ENCODE measurements around the gene SKAP1. TPM values are rescaled to one million over a fixed set of nuclear protein-coding genes. Genes with fewer than 3 reads are reported as not detected.

SKAP1 gene
- total and polyA plus RNA-seq, 7 donors, result 0.09 to 1.0 (median 0.42) TPM; not detected in 2

DNA sequence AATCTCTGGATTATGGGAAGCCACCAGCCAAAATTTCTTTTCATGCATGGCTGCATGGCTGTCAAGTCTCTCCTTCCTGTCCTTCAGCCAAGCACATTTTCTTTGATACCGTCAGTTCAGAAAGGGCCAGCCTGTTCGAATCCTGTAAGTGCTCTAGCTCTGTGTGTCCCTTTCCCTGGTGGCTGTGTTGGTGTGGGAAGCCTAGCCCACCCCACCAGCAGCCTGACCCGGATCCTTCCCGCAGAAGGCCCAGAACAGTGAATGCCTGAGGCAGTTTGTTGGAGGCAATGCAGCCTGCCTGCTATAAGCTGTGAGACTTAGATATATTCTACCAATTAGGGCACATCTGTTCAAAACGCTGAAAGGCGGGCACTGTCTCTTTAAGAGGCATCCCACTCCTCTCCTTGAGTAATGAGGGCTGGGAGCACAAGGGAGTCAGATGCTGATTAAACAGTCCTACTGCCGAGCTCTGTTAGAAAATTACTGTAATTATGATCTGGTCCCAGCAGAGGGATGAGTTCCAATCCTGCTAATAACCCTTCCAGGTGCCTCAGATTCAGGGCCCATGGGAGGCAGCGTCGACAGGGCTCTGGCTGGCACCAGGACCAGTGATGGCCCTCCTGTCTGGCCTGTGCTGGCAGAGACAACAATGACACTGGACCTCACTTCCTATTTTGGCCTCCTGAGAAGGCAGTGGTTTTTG lies 304.0 kb downstream of the SKAP1 start:
- Histone ChIP-seq H3K36me3 (ENCODE audit: insufficient read depth in 1 of 2, low read depth in 1 of 2) (peaks cover 13 to 58% of the 10 kb centered on the region in 2 donors), H3K4me1 (no peaks in the 10 kb centered on the region), H3K27ac (no peak overlapping the region), H3K27me3 (ENCODE audit: insufficient read depth in 3 of 3, low read length in 2 of 3) (no peaks in the 10 kb centered on the region), H3K9me3 (no peaks in the 10 kb centered on the region), H3K4me3 (no peak overlapping the region)
- 47 to 57% (median 56%) methylated on average over 9 of the region's 9 CpGs for WGBS, 3 donors
- TF ChIP-seq, protein P1, sequence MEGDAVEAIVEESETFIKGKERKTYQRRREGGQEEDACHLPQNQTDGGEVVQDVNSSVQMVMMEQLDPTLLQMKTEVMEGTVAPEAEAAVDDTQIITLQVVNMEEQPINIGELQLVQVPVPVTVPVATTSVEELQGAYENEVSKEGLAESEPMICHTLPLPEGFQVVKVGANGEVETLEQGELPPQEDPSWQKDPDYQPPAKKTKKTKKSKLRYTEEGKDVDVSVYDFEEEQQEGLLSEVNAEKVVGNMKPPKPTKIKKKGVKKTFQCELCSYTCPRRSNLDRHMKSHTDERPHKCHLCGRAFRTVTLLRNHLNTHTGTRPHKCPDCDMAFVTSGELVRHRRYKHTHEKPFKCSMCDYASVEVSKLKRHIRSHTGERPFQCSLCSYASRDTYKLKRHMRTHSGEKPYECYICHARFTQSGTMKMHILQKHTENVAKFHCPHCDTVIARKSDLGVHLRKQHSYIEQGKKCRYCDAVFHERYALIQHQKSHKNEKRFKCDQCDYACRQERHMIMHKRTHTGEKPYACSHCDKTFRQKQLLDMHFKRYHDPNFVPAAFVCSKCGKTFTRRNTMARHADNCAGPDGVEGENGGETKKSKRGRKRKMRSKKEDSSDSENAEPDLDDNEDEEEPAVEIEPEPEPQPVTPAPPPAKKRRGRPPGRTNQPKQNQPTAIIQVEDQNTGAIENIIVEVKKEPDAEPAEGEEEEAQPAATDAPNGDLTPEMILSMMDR (IDR thresholded peaks at IDR 0.05), result no peak
- intact Hi-C loops (cut with DNase I), result loop anchor here in 1 of 2 donors (10.0 kb wide), 1 partner anchor 301 kb away; the partner anchor contains the start of gene OSBPL7
- no peak for ATAC-seq
- DNase-seq, result no peak

DNA sequence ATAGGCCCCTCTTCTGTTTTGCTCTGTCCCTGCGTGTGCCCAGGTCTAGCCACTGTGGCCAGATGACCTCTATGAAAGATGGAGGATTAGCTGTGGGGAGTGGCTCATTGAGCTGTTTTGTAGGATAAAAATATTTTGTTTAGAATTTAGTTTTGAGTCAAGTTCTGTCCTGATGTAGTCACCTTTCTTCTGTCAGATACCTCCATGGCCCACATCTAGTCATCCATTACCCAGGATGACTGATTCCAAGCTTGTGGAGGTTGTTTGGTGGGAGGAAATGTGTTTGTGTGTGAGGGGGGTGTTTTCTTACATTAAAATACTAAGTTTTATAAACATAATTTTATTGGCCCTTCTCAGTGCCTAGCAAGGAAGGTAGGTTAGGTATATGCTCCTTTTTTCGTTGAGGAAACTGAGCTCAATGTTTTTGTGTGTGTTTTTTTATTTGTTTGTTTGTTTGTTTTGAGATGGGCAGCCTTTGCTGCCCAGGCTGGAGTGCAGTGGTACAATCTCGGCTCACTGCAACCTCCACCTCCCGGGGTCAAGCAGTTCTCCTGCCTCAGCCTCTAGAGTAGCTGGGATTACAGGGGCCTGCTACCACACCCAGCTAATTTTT lies 306.1 kb downstream of the SKAP1 start:
- ATAC-seq (no peak), DNase-seq (no peak)
- Histone ChIP-seq H3K4me3 (no peak overlapping the region), H3K9me3 (no peaks in the 10 kb centered on the region), H3K4me1 (no peaks in the 10 kb centered on the region), H3K36me3 (ENCODE audit: insufficient read depth in 1 of 2, low read depth in 1 of 2) (peaks cover 17 to 76% of the 10 kb centered on the region in 2 donors), H3K27me3 (ENCODE audit: insufficient read depth in 3 of 3, low read length in 2 of 3) (no peaks in the 10 kb centered on the region), H3K27ac (no peak overlapping the region)
- intact Hi-C loops (cut with DNase I), result loop anchor here in 1 of 2 donors (10.0 kb wide), 1 partner anchor 299 kb away; the partner anchor contains the start of gene OSBPL7
- TF ChIP-seq, protein P1 (IDR thresholded peaks at IDR 0.05), result no peak
- WGBS, 3 donors, result 96 to 99% (median 97%) methylated on average over 4 of the region's 4 CpGs

DNA sequence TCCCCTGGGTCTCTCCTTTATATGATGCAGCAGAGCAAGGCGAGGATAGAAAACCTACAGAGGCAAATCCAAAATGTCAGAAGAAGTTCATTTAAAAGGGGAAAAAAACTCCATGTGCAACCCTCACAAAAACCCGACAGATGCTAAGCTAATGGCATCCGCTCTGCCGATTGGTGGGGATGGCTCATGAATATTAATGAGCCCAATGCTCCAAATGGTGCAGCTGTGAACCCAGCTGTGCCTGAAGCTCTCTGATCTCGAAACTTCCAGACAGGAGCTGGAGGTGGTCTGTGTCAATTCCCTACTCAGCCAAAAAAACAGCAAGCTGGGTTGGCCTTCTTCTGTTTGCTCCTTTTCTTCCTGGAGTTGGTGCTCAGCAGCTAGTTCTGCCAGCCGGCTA lies 306.9 kb downstream of the SKAP1 start:
- no peak overlapping the region for H3K4me3 ChIP-seq
- H3K36me3 ChIP-seq (ENCODE audit: insufficient read depth in 1 of 2, low read depth in 1 of 2), result peaks cover 20 to 84% of the 10 kb centered on the region in 2 donors
- intact Hi-C loops (cut with DNase I), result loop anchor here in 1 of 2 donors (10.0 kb wide), 1 partner anchor 298 kb away; the partner anchor contains the start of gene OSBPL7
- H3K27ac ChIP-seq, result no peak overlapping the region
- WGBS, 3 donors, result 67 to 72% (median 70%) methylated on average over 6 of the region's 6 CpGs
- no peak for ATAC-seq
- TF ChIP-seq, protein P1 (IDR thresholded peaks at IDR 0.05), result no peak
- H3K27me3 ChIP-seq (ENCODE audit: insufficient read depth in 3 of 3, low read length in 2 of 3), result no peaks in the 10 kb centered on the region
- H3K9me3 ChIP-seq, result no peaks in the 10 kb centered on the region
- no peak for DNase-seq
- H3K4me1 ChIP-seq, result no peaks in the 10 kb centered on the region

DNA sequence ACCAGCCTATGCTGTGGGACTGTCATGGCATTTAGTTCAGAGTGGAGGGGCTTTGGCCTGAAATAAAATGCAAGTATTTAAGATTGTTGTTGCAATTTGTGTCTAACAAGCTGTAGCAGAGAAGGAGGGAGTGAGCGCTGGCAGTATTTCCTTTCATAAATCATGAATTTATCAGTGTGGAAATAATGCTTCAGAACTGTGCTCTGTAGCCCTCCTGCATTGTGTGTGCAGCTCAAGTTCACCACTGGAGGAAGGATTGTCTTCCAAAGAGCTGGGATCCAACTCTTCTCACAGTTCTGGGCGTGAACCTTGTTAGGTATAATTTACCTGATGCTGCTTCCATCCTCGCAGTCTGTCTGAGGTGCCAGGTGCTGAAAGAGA lies 307.4 kb downstream of the SKAP1 start:
- no peak overlapping the region for H3K4me3 ChIP-seq
- ATAC-seq, result no peak
- H3K36me3 ChIP-seq (ENCODE audit: insufficient read depth in 1 of 2, low read depth in 1 of 2), result peaks cover 20 to 88% of the 10 kb centered on the region in 2 donors
- WGBS, 3 donors, result 84 to 88% (median 85%) methylated on average over 3 of the region's 3 CpGs
- no peak overlapping the region for H3K27ac ChIP-seq
- no peaks in the 10 kb centered on the region for H3K4me1 ChIP-seq
- no peaks in the 10 kb centered on the region for H3K9me3 ChIP-seq
- intact Hi-C loops (cut with DNase I), result loop anchor here in 1 of 2 donors (10.0 kb wide), 1 partner anchor 298 kb away; the partner anchor contains the start of gene OSBPL7
- no peak for DNase-seq
- TF ChIP-seq, protein P1 (IDR thresholded peaks at IDR 0.05), result no peak
- H3K27me3 ChIP-seq (ENCODE audit: insufficient read depth in 3 of 3, low read length in 2 of 3), result no peaks in the 10 kb centered on the region
